ENCODE data around the gene CTCF. TPM values are rescaled to one million over a fixed set of nuclear protein-coding genes. Genes with fewer than 3 reads are reported as not detected.
A peak's percentile ranks its signal among the peaks of the same experiment; 100 is the strongest.

Gene CTCF
- total and polyA plus RNA-seq, 10 of the 15 experiments (the other 5 are each of a cell fraction or from before 2014, with no cell fraction given): 9.1 to 55.0 (median 41.8) TPM

GRCh38 chr16:67517661-67518423 is 44.5 kb upstream of the CTCF start (continued):
- TF ChIP-seq MEF2B (IDR thresholded peaks at IDR 0.05; ENCODE audit: partially characterized antibody, poor library complexity, severe bottlenecking): peak; percentile 66
- no peak for TF ChIP-seq ZBTB33 (IDR thresholded peaks at IDR 0.05)
- TF ChIP-seq CBX5 (IDR thresholded peaks at IDR 0.05; ENCODE audit: low read depth): no peak
- TF ChIP-seq SMARCA5 (IDR thresholded peaks at IDR 0.05): no peak
- TF ChIP-seq PBX3 (IDR thresholded peaks at IDR 0.05; ENCODE audit: insufficient replicate concordance, low read depth, low read length): no peak
- no peak for TF ChIP-seq ESRRA (IDR thresholded peaks at IDR 0.05; ENCODE audit: low read length)

GRCh38 chr16:67518676-67519075 is 43.6 kb upstream of the CTCF start:
- DNase-seq (ENCODE audit: low read depth, low spot score): no peak
- in situ Hi-C loops (cut with MboI) (loop anchor here (5.0 kb wide), 1 partner anchor 36 kb away; the partner anchor contains the start of genes AGRP and ATP6V0D1), intact Hi-C loops (cut with micrococcal nuclease; ENCODE audit: unreplicated experiment) (no loop called here)

More at GRCh38 chr16:67518676-67519075, 43.6 kb upstream of the CTCF start:
- Histone ChIP-seq H2AFZ (ENCODE audit: control insufficient read depth, low read depth, low read length) (peak overlapping the region; percentile 52; the same call in 1 of the 2 replicates), H3K9me3 (replicated peaks; ENCODE audit: control insufficient read depth, insufficient read depth, low read length) (no peaks in the 10 kb centered on the region), H4K20me1 (ENCODE audit: control insufficient read depth, insufficient read depth) (no peaks in the 10 kb centered on the region), H3K27ac (ENCODE audit: control insufficient read depth, insufficient read depth) (peak overlapping the region; percentile 85), H3K79me2 (ENCODE audit: control insufficient read depth, insufficient read depth, low read length) (peaks cover 4% of the 10 kb centered on the region), H3K4me3 (peak overlapping the region; percentile 50), H3K4me2 (ENCODE audit: control insufficient read depth, insufficient read depth) (peak overlapping the region; percentile 92), H3K9ac (ENCODE audit: control insufficient read depth, insufficient read depth, low read length) (peak overlapping the region; percentile 62), H3K4me1 (ENCODE audit: control insufficient read depth, insufficient read depth, low read length) (peaks cover 45% of the 10 kb centered on the region), H3K36me3 (ENCODE audit: control insufficient read depth in 2 of 2, insufficient read depth in 2 of 2, low read length in 1 of 2) (no peaks in the 10 kb centered on the region), H3K27me3 (replicated peaks in 1 of 2; ENCODE audit: control insufficient read depth in 2 of 2, insufficient read depth in 2 of 2, low read length in 1 of 2) (no peaks in the 10 kb centered on the region)
- CTCF ChIA-PET: interaction anchor here (0.6 to 14.1 kb wide), 8 partner anchors 13 to 283 kb away, joined by 3 to 453 read pairs (median 68); partner anchors contain the start of genes AGRP, ATP6V0D1, C16orf86 and CARMIL2
- no TSS peak for BruUV-seq (replicated peaks)
- RAD21 ChIA-PET (ENCODE audit: unreplicated experiment): interaction anchor here (6.6 to 8.8 kb wide), 2 partner anchors 26 to 38 kb away, joined by 79 to 172 read pairs; partner anchors contain the start of gene ATP6V0D1
- FAIRE-seq (no peak), ATAC-seq (no peak)
- WGBS (ENCODE audit: insufficient coverage, insufficient replicate concordance, low lambda C conversion rate, missing lambda C conversion rate): 6% methylated on average over 8 of the region's 8 CpGs
- SMC1A ChIA-PET (ENCODE audit: uncharacterized antibody, unreplicated experiment): interaction anchor here (0.6 to 0.9 kb wide), 2 partner anchors 15 to 30 kb away, joined by 3 to 5 read pairs; no protein-coding TSS in a partner anchor
- POLR2A ChIA-PET: interaction anchor here (0.7 to 5.9 kb wide), 2 partner anchors 29 to 150 kb away, joined by 5 to 42 read pairs; no protein-coding TSS in a partner anchor
- TF ChIP-seq NFXL1 (IDR thresholded peaks at IDR 0.05; ENCODE audit: borderline replicate concordance): no peak
- TF ChIP-seq GABPA (IDR thresholded peaks at IDR 0.05; ENCODE audit: low read depth): no peak
- no peak for TF ChIP-seq ZNF384 (IDR thresholded peaks at IDR 0.05; ENCODE audit: borderline replicate concordance, low read depth, low read length)
- TF ChIP-seq MTA3 (IDR thresholded peaks at IDR 0.05; ENCODE audit: borderline replicate concordance, low read length): no peak
- TF ChIP-seq SIX5 (IDR thresholded peaks at IDR 0.05; ENCODE audit: low read depth, low read length, severe bottlenecking): no peak
- 0 out of 2 replicates have a peak, but pooled peaks have one; percentile 16 for TF ChIP-seq RUNX3 (IDR thresholded peaks at IDR 0.05; ENCODE audit: low read length)
- TF ChIP-seq LARP7 (IDR thresholded peaks at IDR 0.05): no peak
- no peak for TF ChIP-seq SMARCA5 (IDR thresholded peaks at IDR 0.05)
- no peak for TF ChIP-seq FOS (IDR thresholded peaks at IDR 0.05; ENCODE audit: borderline replicate concordance, extremely low read depth, insufficient read length)
